GF-D8 (cell line): ENCODE results near the gene KCNJ1.

Experiments
- DNase-seq: peaks from one replicate; lab custom pipeline; 2025; lab: John Stamatoyannopoulos, UW

Gene KCNJ1

DNA sequence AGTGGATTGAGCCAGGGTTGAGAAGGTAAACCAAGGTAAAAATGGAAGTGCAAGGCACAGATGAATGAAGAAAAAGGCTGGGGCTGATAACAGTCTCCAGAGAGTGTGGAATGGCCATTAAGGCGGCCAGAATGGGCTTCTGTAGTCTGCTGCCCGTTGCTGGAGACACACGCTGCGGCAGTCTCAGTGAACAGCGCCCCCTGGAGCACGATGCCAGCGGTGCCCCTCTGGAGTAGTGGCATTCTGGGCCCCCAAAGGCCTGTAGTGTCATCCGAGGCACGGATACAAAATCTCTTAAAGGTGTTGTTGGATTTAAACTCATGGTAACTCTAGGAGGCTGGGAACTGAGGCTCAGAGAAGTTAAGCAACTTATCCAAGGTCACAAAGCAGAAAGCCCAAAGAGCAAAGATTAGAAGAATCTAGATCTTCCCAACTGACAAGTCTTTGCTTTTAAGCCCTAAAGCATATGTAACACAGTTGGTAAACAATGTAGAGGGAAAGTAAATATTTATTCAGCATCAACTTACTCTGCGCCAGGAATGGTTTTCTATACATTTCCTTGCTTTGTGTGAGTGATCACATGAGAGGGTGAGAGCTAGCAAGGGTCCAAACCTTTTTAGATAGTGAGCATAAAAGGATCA, 18.2 kb downstream of the KCNJ1 start:
- peak; percentile 35 for DNase-seq

- DNase-seq: no peak
These were observed 20.1 kb downstream of the KCNJ1 start for GRCh38 chr11:128846985-128847384.

- DNase-seq: no peak
These were observed 21.7 kb downstream of the KCNJ1 start for GRCh38 chr11:128845334-128845780.

DNA sequence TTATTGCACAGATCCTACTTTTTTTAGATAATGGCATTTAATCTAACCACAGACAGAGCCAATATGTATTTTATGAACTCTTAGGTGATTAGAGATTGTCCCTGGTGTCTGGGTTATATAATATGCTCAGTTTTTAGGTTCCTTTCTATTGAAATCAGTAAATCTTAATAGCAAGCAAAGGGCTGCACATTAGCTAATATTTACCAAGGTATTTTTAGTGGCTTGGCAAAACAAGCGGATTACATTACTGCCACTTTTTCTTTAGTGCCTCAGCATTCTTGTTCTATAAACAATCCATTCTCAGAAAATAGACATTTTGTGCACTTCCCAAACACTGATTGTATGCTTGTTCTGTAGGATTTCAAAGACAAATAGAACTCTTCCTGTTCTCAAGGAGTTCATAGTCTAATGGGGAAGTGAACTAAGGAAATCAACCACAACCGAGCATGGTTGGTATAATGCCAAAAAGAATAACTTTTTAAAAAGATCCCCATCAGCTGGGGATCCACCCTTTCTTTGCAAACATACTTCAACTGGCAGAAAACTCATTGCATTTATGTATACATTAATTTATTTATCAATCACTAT, 23.8 kb downstream of the KCNJ1 start:
- peak; percentile 38 for DNase-seq

- no peak for DNase-seq
These were observed 25.5 kb downstream of the KCNJ1 start for GRCh38 chr11:128841461-128842072.

- DNase-seq: no peak
These were observed 26.3 kb downstream of the KCNJ1 start for GRCh38 chr11:128840783-128841182.

- no peak for DNase-seq
These were observed 27.0 kb downstream of the KCNJ1 start for GRCh38 chr11:128840137-128840536.

- DNase-seq: no peak
These were observed 28.0 kb downstream of the KCNJ1 start for GRCh38 chr11:128839081-128839480.

DNA sequence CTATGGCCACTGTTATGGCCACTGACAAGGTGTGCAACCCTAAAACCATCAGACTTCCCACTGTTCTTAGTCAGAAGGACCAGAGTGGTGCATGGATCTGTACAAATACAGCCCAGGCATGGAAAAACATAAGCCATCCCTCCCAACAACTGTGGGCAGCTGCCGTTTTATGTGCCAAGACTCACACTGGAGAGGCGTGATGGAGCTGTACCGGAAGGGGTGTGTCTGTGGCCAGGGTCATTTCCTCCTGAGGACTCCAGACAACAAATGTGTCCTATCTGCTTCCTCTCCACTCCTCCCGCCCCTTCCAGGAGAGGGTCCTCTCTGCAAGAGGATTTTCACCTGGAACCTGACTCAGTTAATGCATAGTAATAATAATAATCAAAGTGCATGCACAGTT, 29.5 kb downstream of the KCNJ1 start:
- DNase-seq: peak; percentile 84

- no peak for DNase-seq
These were observed 31.2 kb downstream of the KCNJ1 start for GRCh38 chr11:128835741-128836430.

- no peak for DNase-seq
These were observed 32.9 kb downstream of the KCNJ1 start for GRCh38 chr11:128834157-128834556.

- DNase-seq: no peak
These were observed 35.0 kb downstream of the KCNJ1 start for GRCh38 chr11:128832121-128832497.

DNA sequence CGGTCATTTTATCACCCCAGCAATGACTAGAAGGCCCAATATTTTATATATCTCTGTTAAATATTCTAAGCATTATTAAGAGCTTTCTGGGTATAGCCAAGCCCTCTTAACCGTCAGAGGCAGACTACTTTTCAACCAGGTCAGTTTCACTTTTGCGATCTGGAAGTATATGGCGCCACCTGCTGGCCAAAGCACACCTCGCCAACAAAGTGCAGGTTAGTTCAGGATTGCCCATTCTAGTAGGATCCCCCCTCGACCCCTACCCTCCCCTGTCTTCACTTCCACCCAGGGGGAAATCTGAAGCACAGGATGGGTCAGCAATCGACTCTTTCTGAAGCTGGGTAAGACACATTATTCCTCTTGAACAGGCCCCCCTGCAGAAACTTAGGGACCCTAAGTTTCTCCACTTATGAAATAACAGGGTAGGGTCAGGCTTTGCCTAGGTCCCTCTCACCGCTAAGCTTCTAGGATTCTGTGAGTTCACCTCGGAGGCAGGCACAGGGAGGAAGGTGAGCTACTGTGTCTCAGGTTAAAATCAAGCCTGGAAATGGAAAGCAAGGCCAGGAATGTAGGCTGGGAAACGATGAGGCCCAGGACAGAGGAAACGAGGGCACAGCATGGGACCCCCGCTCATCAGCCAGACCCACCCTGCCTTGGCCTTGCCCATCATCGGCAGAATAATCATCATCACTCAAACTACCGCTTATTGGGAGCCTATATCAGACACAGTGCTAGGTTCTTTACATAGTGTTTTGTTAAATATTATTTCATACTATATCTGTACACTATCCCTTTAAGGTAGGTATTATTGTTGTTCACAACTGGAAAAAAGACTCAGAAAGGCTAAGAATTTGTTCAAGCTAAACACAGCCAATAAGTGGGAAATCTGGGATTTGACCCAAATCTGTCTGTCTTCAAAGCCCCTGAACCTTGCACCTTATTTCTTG, 35.6 kb downstream of the KCNJ1 start:
- peak; percentile 91 for DNase-seq

DNA sequence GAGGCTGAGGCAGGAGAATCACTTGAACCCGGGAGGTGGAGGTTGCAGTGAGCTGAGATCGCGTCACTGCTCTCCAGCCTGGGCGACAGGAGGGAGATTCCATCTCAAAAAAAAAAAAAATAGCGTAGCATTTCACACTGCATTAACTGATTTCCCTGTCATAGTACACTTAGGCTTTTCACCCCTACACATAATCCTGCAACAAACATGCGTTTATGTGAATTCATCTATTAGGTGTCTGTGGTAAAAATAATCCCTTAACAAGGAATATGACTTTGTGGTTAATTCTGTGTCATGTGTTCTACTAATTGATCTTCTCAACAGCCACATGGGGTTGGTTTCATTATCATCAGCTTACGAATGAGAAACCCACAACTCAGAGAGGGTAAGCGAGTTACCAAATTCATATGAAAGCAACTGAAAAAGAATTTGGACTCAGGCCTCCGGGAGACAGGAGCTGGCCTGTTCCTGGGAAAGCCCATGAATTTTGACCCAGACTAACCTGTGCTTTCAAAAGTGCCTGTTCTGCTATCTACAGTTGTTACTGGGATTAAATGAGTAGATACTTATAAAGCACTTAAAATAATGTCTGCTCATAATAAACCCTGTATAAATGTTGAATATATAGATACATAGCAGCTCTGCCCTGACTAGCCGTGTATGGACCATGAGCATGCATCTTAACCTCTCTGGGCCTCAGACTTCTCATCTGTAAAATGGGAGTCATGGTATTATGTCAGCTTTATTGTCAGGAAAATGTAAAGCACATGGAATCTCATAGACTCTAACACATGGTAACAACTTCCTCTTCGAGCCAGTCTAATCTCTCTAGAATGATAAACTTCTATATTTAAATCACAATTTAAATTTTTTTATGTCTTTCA, 36.6 kb downstream of the KCNJ1 start:
- DNase-seq: no peak

- DNase-seq: no peak
These were observed 38.7 kb downstream of the KCNJ1 start for GRCh38 chr11:128828350-128828749.

GRCh38 chr11:128827191-128827893, 39.8 kb downstream of the KCNJ1 start:
- no peak for DNase-seq

- DNase-seq: no peak
These were observed 41.9 kb downstream of the KCNJ1 start for GRCh38 chr11:128825050-128825784.

GRCh38 chr11:128824191-128825049, 42.7 kb downstream of the KCNJ1 start:
- DNase-seq: no peak
